ENCODE results near the gene TCEANC.
"Not testable (repeated sequence)": the region's sequence is repeated elsewhere in the genome, so short reads cannot be mapped to it uniquely, and the experiment has no call there.

TCEANC gene

GRCh38 chrX:13638826-13639225 lies 14.1 kb upstream of the TCEANC start:
- no peak overlapping the region for H3K9ac ChIP-seq (ENCODE audit: low read depth, low read length)
- no peaks in the 10 kb centered on the region for H3K27me3 ChIP-seq (ENCODE audit: control insufficient read depth, insufficient read depth, low read length)
- H3K4me3 ChIP-seq (ENCODE audit: low read depth, low read length), result no peak overlapping the region

GRCh38 chrX:13641684-13642083 lies 11.3 kb upstream of the TCEANC start:
- not testable (repeated sequence) for H3K36me3 ChIP-seq (ENCODE audit: control insufficient read depth, insufficient read depth, low read length); H3K27me3 ChIP-seq (ENCODE audit: control insufficient read depth, insufficient read depth, low read length); H3K9ac ChIP-seq (ENCODE audit: low read depth, low read length); H3K4me1 ChIP-seq (ENCODE audit: control insufficient read depth, insufficient read depth, low read length); H3K27ac ChIP-seq (ENCODE audit: low read depth, low read length); H3K9me3 ChIP-seq (ENCODE audit: control insufficient read depth, insufficient read depth, low read length); H3K4me3 ChIP-seq (ENCODE audit: low read depth, low read length)

More at GRCh38 chrX:13638826-13639225, 14.1 kb upstream of the TCEANC start:
- peaks cover 14% of the 10 kb centered on the region for H3K9me3 ChIP-seq (ENCODE audit: control insufficient read depth, insufficient read depth, low read length)
- H3K36me3 ChIP-seq (ENCODE audit: control insufficient read depth, insufficient read depth, low read length), result no peaks in the 10 kb centered on the region
- H3K27ac ChIP-seq (ENCODE audit: low read depth, low read length), result no peak overlapping the region
- no peaks in the 10 kb centered on the region; the same call in 1 of the 2 replicates for H3K4me1 ChIP-seq (ENCODE audit: control insufficient read depth, insufficient read depth, low read length)

GRCh38 chrX:13645464-13646153 lies 7.3 kb upstream of the TCEANC start:
- H3K9ac ChIP-seq (ENCODE audit: low read depth, low read length), result no peak overlapping the region
- H3K27me3 ChIP-seq (ENCODE audit: control insufficient read depth, insufficient read depth, low read length), result no peaks in the 10 kb centered on the region
- H3K4me1 ChIP-seq (ENCODE audit: control insufficient read depth, insufficient read depth, low read length), result peaks cover 6% of the 10 kb centered on the region; the same call in 1 of the 2 replicates
- H3K9me3 ChIP-seq (ENCODE audit: control insufficient read depth, insufficient read depth, low read length), result no peaks in the 10 kb centered on the region
- H3K27ac ChIP-seq (ENCODE audit: low read depth, low read length), result no peak overlapping the region
- H3K4me3 ChIP-seq (ENCODE audit: low read depth, low read length), result no peak overlapping the region
- H3K36me3 ChIP-seq (ENCODE audit: control insufficient read depth, insufficient read depth, low read length), result no peaks in the 10 kb centered on the region

GRCh38 chrX:13646154-13646549 lies 6.8 kb upstream of the TCEANC start:
- Histone ChIP-seq H3K36me3 (ENCODE audit: control insufficient read depth, insufficient read depth, low read length) (no peaks in the 10 kb centered on the region), H3K27ac (ENCODE audit: low read depth, low read length) (no peak overlapping the region), H3K4me3 (ENCODE audit: low read depth, low read length) (no peak overlapping the region), H3K4me1 (ENCODE audit: control insufficient read depth, insufficient read depth, low read length) (peaks cover 6% of the 10 kb centered on the region; the same call in 1 of the 2 replicates), H3K9ac (ENCODE audit: low read depth, low read length) (no peak overlapping the region), H3K27me3 (ENCODE audit: control insufficient read depth, insufficient read depth, low read length) (no peaks in the 10 kb centered on the region; the same call in 1 of the 2 replicates), H3K9me3 (ENCODE audit: control insufficient read depth, insufficient read depth, low read length) (no peaks in the 10 kb centered on the region)

- Histone ChIP-seq H3K9me3 (ENCODE audit: control insufficient read depth, insufficient read depth, low read length) (no peaks in the 10 kb centered on the region), H3K27ac (ENCODE audit: low read depth, low read length) (no peak overlapping the region), H3K36me3 (ENCODE audit: control insufficient read depth, insufficient read depth, low read length) (no peaks in the 10 kb centered on the region), H3K27me3 (ENCODE audit: control insufficient read depth, insufficient read depth, low read length) (no peaks in the 10 kb centered on the region; the same call in none of the 2 replicates), H3K4me3 (ENCODE audit: low read depth, low read length) (no peak overlapping the region), H3K4me1 (ENCODE audit: control insufficient read depth, insufficient read depth, low read length) (peaks cover 9% of the 10 kb centered on the region), H3K9ac (ENCODE audit: low read depth, low read length) (no peak overlapping the region)
Measured at GRCh38 chrX:13647709-13648212, 5.2 kb upstream of the TCEANC start.

- H3K9ac ChIP-seq (ENCODE audit: low read depth, low read length); H3K9me3 ChIP-seq (ENCODE audit: control insufficient read depth, insufficient read depth, low read length); H3K27me3 ChIP-seq (ENCODE audit: control insufficient read depth, insufficient read depth, low read length); H3K36me3 ChIP-seq (ENCODE audit: control insufficient read depth, insufficient read depth, low read length); H3K27ac ChIP-seq (ENCODE audit: low read depth, low read length); H3K4me1 ChIP-seq (ENCODE audit: control insufficient read depth, insufficient read depth, low read length); H3K4me3 ChIP-seq (ENCODE audit: low read depth, low read length): not testable (repeated sequence)
Measured at GRCh38 chrX:13648336-13648735, 4.6 kb upstream of the TCEANC start.

- H3K27me3 ChIP-seq (ENCODE audit: control insufficient read depth, insufficient read depth, low read length), result no peaks in the 10 kb centered on the region; the same call in none of the 2 replicates
- H3K4me1 ChIP-seq (ENCODE audit: control insufficient read depth, insufficient read depth, low read length), result peaks cover 9% of the 10 kb centered on the region
- H3K9ac ChIP-seq (ENCODE audit: low read depth, low read length), result no peak overlapping the region
- H3K4me3 ChIP-seq (ENCODE audit: low read depth, low read length), result no peak overlapping the region
- H3K36me3 ChIP-seq (ENCODE audit: control insufficient read depth, insufficient read depth, low read length), result no peaks in the 10 kb centered on the region
- H3K9me3 ChIP-seq (ENCODE audit: control insufficient read depth, insufficient read depth, low read length), result no peaks in the 10 kb centered on the region
- no peak overlapping the region for H3K27ac ChIP-seq (ENCODE audit: low read depth, low read length)
Measured at GRCh38 chrX:13649838-13650237, 3.1 kb upstream of the TCEANC start.

- H3K36me3 ChIP-seq (ENCODE audit: control insufficient read depth, insufficient read depth, low read length), result no peaks in the 10 kb centered on the region
- no peaks in the 10 kb centered on the region; the same call in none of the 2 replicates for H3K27me3 ChIP-seq (ENCODE audit: control insufficient read depth, insufficient read depth, low read length)
- H3K9me3 ChIP-seq (ENCODE audit: control insufficient read depth, insufficient read depth, low read length), result no peaks in the 10 kb centered on the region
- H3K4me1 ChIP-seq (ENCODE audit: control insufficient read depth, insufficient read depth, low read length), result peaks cover 9% of the 10 kb centered on the region
- H3K9ac ChIP-seq (ENCODE audit: low read depth, low read length), result no peak overlapping the region
- no peak overlapping the region for H3K4me3 ChIP-seq (ENCODE audit: low read depth, low read length)
- no peak overlapping the region for H3K27ac ChIP-seq (ENCODE audit: low read depth, low read length)
Measured at GRCh38 chrX:13650318-13650717, 2.6 kb upstream of the TCEANC start.

- Histone ChIP-seq H3K9ac (ENCODE audit: low read depth, low read length) (no peak overlapping the region), H3K4me3 (ENCODE audit: low read depth, low read length) (no peak overlapping the region), H3K27ac (ENCODE audit: low read depth, low read length) (no peak overlapping the region), H3K36me3 (ENCODE audit: control insufficient read depth, insufficient read depth, low read length) (no peaks in the 10 kb centered on the region), H3K27me3 (ENCODE audit: control insufficient read depth, insufficient read depth, low read length) (no peaks in the 10 kb centered on the region; the same call in none of the 2 replicates), H3K9me3 (ENCODE audit: control insufficient read depth, insufficient read depth, low read length) (no peaks in the 10 kb centered on the region), H3K4me1 (ENCODE audit: control insufficient read depth, insufficient read depth, low read length) (peaks cover 3% of the 10 kb centered on the region; the same call in 1 of the 2 replicates)
Measured at GRCh38 chrX:13651150-13651549, 1.8 kb upstream of the TCEANC start.

GRCh38 chrX:13652287-13652793 lies 601 bp upstream of the TCEANC start:
- Histone ChIP-seq H3K36me3 (ENCODE audit: control insufficient read depth, insufficient read depth, low read length) (no peaks in the 10 kb centered on the region), H3K9me3 (ENCODE audit: control insufficient read depth, insufficient read depth, low read length) (no peaks in the 10 kb centered on the region), H3K4me1 (ENCODE audit: control insufficient read depth, insufficient read depth, low read length) (peaks cover 3% of the 10 kb centered on the region; the same call in 1 of the 2 replicates), H3K27ac (ENCODE audit: low read depth, low read length) (peak overlapping the region; percentile 90), H3K27me3 (ENCODE audit: control insufficient read depth, insufficient read depth, low read length) (no peaks in the 10 kb centered on the region; the same call in none of the 2 replicates), H3K4me3 (ENCODE audit: low read depth, low read length) (peak overlapping the region; percentile 79), H3K9ac (ENCODE audit: low read depth, low read length) (peak overlapping the region; percentile 56; the same call in 1 of the 2 replicates)

- no peak overlapping the region for H3K9ac ChIP-seq (ENCODE audit: low read depth, low read length)
- peaks cover 8% of the 10 kb centered on the region for H3K4me1 ChIP-seq (ENCODE audit: control insufficient read depth, insufficient read depth, low read length)
- H3K27me3 ChIP-seq (ENCODE audit: control insufficient read depth, insufficient read depth, low read length), result no peaks in the 10 kb centered on the region; the same call in none of the 2 replicates
- no peaks in the 10 kb centered on the region for H3K9me3 ChIP-seq (ENCODE audit: control insufficient read depth, insufficient read depth, low read length)
- peak overlapping the region; percentile 90 for H3K27ac ChIP-seq (ENCODE audit: low read depth, low read length)
- H3K36me3 ChIP-seq (ENCODE audit: control insufficient read depth, insufficient read depth, low read length), result no peaks in the 10 kb centered on the region
- peak overlapping the region; percentile 79 for H3K4me3 ChIP-seq (ENCODE audit: low read depth, low read length)
Measured at GRCh38 chrX:13654116-13654515, 1.2 kb downstream of the TCEANC start.
